Myometrial cell (primary cell): Measurements from ENCODE around the gene C8A. TPM values are rescaled to one million over a fixed set of nuclear protein-coding genes. Genes with fewer than 3 reads are reported as not detected.

Experiments used
- total RNA-seq: library from RNA; depleted of rRNA; stranded (reverse); fragments of >200 nt; gene quantifications from 2 replicates; pipeline ENCODE4 v1.2.3, GENCODE V29; 2015

C8A gene
- total RNA-seq, result not detected in 2 replicates

DNA sequence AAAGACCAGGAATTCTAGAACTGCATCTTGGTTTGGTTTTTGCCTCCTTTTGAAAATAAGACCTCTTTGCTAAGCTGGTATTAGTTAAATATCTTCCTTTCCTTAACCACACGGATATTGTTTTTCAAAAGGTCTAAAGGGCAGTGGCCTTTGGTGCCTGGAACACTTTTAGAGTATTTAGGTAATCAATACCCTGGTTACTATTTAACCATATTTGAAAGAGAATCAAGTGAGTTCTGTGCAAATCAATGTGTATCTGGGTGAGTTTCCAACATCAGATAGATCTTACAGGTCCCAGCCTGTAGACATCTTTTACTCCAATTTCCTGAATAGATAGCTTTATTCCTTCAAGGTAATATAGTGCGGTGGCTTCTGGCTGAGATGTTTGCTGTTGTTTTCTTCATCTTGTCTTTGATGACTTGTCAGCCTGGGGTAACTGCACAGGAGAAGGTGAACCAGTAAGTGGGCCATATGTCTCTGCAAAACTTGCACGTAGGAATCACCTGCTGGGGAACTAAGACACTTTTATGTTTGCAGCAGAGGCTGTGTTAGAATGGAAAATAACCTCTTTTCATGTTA, at the start of gene C8A:
Gene C8A (plus strand): TSS at position 277 of the 579 bp plus-strand sequence. CDS start 105 bp downstream, at position 382.

DNA sequence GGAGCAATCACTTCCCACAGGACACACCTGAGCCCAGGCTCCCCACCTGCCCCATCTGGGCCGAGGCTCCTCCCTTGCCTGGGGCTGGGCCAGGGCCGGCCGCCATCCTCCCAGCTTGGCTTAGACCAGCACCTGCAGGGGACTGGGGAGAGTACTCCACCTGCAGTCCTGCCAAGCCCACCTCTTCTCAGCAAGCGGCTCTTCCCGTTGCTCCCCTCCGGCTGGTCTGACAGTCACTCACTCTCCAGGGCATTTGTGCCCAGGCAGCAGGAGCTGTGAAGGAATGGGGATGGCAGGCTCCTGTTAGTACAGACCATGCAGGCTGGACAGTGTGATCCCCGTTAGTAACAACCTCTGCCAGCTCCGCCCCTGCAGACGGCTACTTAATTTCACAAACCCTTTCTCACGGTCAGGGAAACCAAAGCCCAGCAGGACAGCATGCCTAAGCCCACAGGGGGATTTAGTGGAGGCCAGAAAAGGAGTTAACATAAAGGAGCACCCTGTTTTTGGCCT, 35.2 kb upstream of the C8A start, which contains the start of gene FYB2:
Gene FYB2 (minus strand): TSS at position 18 of the 513 bp plus-strand sequence. CDS start 114 bp downstream, outside the sequence.

DNA sequence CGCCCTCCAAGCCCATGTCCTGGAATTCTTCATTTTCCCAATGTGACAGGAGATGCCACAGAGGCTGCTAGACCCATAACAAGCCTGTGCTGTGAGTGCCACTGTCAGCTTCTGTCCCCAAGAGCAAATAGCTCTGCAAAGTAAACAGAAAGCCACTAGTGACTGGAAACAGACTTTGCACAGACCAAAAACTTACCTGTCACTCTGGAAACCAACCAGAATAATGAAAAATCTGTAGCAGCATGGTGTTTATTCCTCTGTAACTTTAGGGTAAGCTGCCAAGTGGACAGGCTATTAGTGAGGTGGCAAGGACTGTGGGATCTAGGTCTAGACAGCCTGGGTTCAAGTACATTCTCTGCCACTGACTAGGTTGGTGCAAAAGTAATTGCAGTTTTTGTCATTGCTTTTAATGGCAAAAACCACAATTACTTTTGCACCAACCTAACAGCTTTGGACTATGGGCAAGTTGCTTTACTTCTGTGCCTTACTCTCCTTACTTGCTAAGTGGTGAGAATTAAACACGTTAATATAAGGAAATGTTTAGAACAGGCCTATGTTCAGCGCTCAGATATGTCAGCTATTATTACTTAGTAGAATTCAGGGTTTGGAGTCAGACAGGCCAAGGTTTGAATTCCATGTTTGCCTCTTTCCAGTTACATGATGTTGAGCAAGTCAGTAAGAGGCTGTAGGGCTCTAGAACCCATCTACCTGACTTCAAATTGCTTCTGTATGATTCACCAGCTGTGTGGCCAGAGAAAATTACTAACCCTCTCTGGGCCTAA, 111.5 kb downstream of the C8A start, which contains the start of gene C8B:
Gene C8B (minus strand): TSS at position 100 of the 782 bp plus-strand sequence. CDS start 67 bp downstream, at position 33.

Other genes starting within 250 kb of the C8A start
- gene PRKAA2, start 209.5 kb upstream of the C8A start, total RNA-seq, result under 0.01 and 0.53 TPM in 2 replicates
- not detected in 2 replicates for gene FYB2, start 35.4 kb upstream of the C8A start, total RNA-seq
- not detected in 2 replicates for gene C8B, start 111.2 kb downstream of the C8A start, total RNA-seq